Keratinocyte (primary cell): ENCODE data around the gene DBNDD1.

ENCODE experiments used
- EZH2 ChIP-seq: IDR thresholded peaks from one replicate; pipeline ENCODE4 v1.6.1; 2012; ENCODE audit warnings: inconsistent platforms, mild to moderate bottlenecking, low read length, moderate library complexity
- TF ChIP-seq, protein P1 (sequence below), 3 experiments: IDR thresholded peaks in 1 of 3; conservative IDR thresholded peaks in 1 of 3; optimal IDR thresholded peaks in 1 of 3; 2 replicates in 2 of 3; 3 replicates in 1 of 3; pipeline versions ENCODE3 to v1.5.1; 2011; ENCODE audit warnings: low read length in 3 of 3, mild to moderate bottlenecking in 3 of 3, moderate library complexity in 2 of 3, control low read depth in 1 of 3, inconsistent platforms in 1 of 3; ENCODE audit not compliant: insufficient read depth in 2 of 3; ENCODE audit errors: extremely low read depth in 1 of 3

DNA sequence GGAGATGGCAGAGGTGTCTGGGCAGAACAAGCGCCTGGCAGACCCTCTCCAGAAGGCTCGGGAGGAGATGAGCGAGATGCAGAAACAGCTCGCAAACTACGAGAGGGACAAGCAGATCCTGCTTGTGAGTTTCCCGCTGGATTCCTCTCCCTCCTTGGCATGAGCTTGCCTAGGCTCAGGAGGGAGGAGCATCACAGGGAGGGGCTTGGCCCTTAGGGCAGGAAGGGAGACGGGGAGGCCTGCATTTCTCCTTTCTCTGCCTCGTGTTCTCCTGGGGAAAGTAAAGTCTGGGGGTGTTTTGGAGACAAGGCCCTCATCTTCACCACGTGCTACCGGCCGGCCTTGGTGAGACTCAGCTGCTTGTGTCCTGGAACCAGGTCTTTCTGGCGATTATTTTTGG lies 18.0 kb upstream of the DBNDD1 start:
- TF ChIP-seq EZH2: no peak
- TF ChIP-seq, protein P1, sequence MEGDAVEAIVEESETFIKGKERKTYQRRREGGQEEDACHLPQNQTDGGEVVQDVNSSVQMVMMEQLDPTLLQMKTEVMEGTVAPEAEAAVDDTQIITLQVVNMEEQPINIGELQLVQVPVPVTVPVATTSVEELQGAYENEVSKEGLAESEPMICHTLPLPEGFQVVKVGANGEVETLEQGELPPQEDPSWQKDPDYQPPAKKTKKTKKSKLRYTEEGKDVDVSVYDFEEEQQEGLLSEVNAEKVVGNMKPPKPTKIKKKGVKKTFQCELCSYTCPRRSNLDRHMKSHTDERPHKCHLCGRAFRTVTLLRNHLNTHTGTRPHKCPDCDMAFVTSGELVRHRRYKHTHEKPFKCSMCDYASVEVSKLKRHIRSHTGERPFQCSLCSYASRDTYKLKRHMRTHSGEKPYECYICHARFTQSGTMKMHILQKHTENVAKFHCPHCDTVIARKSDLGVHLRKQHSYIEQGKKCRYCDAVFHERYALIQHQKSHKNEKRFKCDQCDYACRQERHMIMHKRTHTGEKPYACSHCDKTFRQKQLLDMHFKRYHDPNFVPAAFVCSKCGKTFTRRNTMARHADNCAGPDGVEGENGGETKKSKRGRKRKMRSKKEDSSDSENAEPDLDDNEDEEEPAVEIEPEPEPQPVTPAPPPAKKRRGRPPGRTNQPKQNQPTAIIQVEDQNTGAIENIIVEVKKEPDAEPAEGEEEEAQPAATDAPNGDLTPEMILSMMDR (optimal IDR thresholded peaks at IDR 0.05 in 1 of 3, IDR thresholded peaks at IDR 0.05 in 1 of 3, conservative IDR thresholded peaks at IDR 0.05 in 1 of 3; ENCODE audit: extremely low read depth in 1 of 3, insufficient read depth in 2 of 3, low read length in 3 of 3): no peak
